VCaP (cell line): ENCODE data around the gene CTSK.

Experiments
- H3K27ac ChIP-seq: fragments of 450-650 bp; 2 replicates; pipeline ENCODE4 v1.5.1; 2017
- CTCF ChIP-seq: fragments of 450-650 bp; conservative IDR thresholded peaks from 2 replicates; pipeline ENCODE4 v1.5.1; 2017; ENCODE audit warnings: mild to moderate bottlenecking, moderate library complexity

The CTSK gene

GRCh38 chr1:150749720-150750311 is 58.2 kb downstream of the CTSK start:
- no peak overlapping the region for H3K27ac ChIP-seq
- TF ChIP-seq CTCF: no peak

- H3K27ac ChIP-seq: no peak overlapping the region
Observed at GRCh38 chr1:150748878-150749719, 59.0 kb downstream of the CTSK start.

More at GRCh38 chr1:150748878-150749719, 59.0 kb downstream of the CTSK start:
- TF ChIP-seq CTCF: no peak
